Measurements from ENCODE around the gene HOXD11. TPM values are rescaled to one million over a fixed set of nuclear protein-coding genes. Genes with fewer than 3 reads are reported as not detected.

HOXD11 gene
- total RNA-seq, 1 donor from 2014 or later: 1.1 TPM

DNA sequence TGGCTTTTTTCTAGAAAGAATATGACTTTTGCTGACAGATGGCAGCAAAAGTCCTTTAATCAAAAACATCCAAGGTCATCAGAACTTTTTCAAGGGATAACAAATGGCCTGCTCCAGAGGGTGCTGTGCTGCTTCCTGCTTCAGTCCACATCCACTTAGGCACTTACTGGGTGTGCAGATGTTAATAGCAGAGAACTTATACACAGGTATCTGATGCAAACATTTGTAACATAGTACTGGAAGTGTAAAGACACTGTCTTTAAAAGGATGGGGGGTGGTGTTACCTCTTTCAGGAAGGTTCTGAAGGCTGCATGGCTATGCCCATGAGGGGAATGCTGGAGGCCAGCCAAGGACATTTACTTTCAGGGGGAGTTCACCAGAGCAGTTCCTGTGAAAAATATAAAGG lies 28.0 kb downstream of the HOXD11 start:
- Mint-ChIP-seq H3K9me3 (peaks cover 3% of the 10 kb centered on the region), H3K27me3 (peaks cover 93% of the 10 kb centered on the region), H3K27ac (peak overlapping the region; percentile 78), H3K4me1 (ENCODE audit: unreplicated experiment) (peaks cover 25% of the 10 kb centered on the region), H3K4me3 (peak overlapping the region; percentile 90), H3K36me3 (peaks cover 3% of the 10 kb centered on the region)
- TF ChIP-seq, protein P1, sequence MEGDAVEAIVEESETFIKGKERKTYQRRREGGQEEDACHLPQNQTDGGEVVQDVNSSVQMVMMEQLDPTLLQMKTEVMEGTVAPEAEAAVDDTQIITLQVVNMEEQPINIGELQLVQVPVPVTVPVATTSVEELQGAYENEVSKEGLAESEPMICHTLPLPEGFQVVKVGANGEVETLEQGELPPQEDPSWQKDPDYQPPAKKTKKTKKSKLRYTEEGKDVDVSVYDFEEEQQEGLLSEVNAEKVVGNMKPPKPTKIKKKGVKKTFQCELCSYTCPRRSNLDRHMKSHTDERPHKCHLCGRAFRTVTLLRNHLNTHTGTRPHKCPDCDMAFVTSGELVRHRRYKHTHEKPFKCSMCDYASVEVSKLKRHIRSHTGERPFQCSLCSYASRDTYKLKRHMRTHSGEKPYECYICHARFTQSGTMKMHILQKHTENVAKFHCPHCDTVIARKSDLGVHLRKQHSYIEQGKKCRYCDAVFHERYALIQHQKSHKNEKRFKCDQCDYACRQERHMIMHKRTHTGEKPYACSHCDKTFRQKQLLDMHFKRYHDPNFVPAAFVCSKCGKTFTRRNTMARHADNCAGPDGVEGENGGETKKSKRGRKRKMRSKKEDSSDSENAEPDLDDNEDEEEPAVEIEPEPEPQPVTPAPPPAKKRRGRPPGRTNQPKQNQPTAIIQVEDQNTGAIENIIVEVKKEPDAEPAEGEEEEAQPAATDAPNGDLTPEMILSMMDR (conservative IDR thresholded peaks at IDR 0.05): no peak
- no peak for DNase-seq (ENCODE audit: extremely low spot score, unreplicated experiment)

DNA sequence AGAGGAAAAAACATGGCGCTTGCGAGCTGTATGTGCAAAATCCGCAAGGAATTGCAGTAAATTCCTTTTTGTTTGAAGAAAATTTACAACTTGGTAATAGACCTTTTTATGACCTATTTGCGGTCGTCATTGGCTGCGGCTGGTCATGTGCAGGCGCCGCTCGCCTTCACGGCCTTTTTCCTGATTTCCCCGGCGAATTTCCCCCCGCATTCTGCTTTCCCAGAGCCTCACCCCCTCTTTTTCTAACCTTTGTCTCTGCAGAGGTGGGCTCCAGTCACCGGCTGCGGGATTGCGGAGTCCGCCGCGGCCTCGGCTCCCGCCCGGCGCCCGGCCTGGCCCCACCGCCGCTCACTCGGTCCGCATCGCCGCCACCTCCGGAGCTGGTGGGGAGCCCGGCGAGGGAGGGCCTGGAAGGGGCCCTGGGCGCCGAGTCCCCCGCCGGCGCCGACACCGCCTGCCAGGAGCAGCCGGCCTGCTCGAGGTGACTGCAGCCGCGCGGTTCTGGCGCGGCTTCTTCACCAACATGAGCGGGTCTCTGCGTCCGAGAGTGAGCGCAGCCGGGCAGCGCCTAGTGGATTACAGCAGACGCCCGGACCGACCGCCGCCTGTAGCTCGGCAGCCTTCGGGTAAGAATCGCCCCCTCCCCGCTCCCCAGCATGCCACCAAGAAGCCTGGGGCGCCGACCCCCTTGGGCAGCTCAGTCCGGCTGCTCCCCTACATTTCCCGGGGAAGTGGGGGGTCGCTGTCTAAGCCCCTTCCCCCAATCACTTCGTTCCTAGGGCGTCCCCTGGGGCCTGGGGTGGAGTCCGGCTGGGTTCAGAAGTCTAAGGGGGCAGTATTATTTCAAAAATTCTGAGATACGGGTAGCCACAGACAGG lies 29.5 kb downstream of the HOXD11 start:
- Mint-ChIP-seq H3K9me3 (peaks cover 3% of the 10 kb centered on the region), H3K27me3 (peaks cover 96% of the 10 kb centered on the region), H3K36me3 (peaks cover 3% of the 10 kb centered on the region), H3K4me1 (ENCODE audit: unreplicated experiment) (peaks cover 20% of the 10 kb centered on the region), H3K27ac (peak overlapping the region; percentile 78), H3K4me3 (peak overlapping the region; percentile 90)
- TF ChIP-seq, protein P1 (conservative IDR thresholded peaks at IDR 0.05): peak; percentile 22
- DNase-seq (ENCODE audit: extremely low spot score, unreplicated experiment): no peak

DNA sequence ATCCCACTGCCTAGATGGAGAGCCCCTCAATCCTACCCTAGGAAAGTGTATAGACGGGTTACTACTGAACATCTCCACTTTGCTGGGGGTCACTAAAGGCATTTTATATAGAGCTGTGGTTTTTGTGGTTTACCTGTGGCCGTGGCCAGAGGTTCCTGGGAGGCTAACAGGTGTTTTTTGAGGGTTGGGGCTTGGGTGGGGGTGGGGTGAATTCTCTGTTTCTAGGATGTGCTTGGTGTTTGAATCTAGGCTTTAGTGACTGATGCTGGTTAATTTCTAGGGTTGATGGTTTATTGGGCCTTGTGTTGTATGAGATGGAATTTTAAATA lies 30.1 kb downstream of the HOXD11 start:
- H3K4me3 Mint-ChIP-seq: peak overlapping the region; percentile 81
- no peak for DNase-seq (ENCODE audit: extremely low spot score, unreplicated experiment)
- H3K27me3 Mint-ChIP-seq: peaks cover 96% of the 10 kb centered on the region
- peaks cover 17% of the 10 kb centered on the region for H3K4me1 Mint-ChIP-seq (ENCODE audit: unreplicated experiment)
- H3K27ac Mint-ChIP-seq: no peak overlapping the region
- peaks cover 3% of the 10 kb centered on the region for H3K36me3 Mint-ChIP-seq
- TF ChIP-seq, protein P1 (conservative IDR thresholded peaks at IDR 0.05): no peak
- peaks cover 3% of the 10 kb centered on the region for H3K9me3 Mint-ChIP-seq

DNA sequence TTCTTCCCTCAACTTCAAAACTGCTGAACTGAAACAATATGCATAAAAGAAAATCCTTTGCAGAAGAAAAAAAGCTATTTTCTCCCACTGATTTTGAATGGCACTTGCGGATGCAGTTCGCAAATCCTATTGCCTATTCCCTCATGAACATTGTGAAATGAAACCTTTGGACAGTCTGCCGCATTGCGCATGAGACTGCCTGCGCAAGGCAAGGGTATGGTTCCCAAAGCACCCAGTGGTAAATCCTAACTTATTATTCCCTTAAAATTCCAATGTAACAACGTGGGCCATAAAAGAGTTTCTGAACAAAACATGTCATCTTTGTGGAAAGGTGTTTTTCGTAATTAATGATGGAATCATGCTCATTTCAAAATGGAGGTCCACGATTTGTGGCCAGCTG lies 30.8 kb downstream of the HOXD11 start:
- Mint-ChIP-seq H3K4me3 (peak overlapping the region; percentile 81), H3K4me1 (ENCODE audit: unreplicated experiment) (peaks cover 12% of the 10 kb centered on the region)

DNA sequence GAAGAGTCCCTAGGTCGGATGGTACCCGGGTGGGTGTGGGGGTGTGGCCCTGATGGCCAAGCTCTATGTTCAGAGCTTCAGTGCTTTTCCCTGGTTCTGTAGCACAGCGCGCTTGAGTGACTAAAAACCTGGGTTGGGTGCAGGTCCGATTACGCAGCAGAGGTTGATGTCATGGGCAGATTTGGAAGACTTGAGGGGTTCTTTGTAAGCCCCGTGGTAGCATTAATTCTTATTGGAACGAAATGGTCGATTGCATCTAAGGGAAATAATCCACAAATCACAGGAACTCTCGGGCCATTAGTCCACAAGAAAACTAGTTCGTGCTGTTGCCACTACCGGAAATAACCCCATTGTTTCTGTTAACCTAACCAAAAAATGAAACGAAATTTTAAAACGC lies 31.4 kb downstream of the HOXD11 start:
- H3K4me3 Mint-ChIP-seq: peak overlapping the region; percentile 81
- H3K4me1 Mint-ChIP-seq (ENCODE audit: unreplicated experiment): peaks cover 11% of the 10 kb centered on the region
- peaks cover 3% of the 10 kb centered on the region for H3K9me3 Mint-ChIP-seq
- DNase-seq (ENCODE audit: extremely low spot score, unreplicated experiment): no peak
- no peak overlapping the region for H3K27ac Mint-ChIP-seq
- TF ChIP-seq, protein P1 (conservative IDR thresholded peaks at IDR 0.05): no peak
- H3K36me3 Mint-ChIP-seq: peaks cover 3% of the 10 kb centered on the region
- H3K27me3 Mint-ChIP-seq: peaks cover 96% of the 10 kb centered on the region

More for the DNA sequence above, 30.8 kb downstream of the HOXD11 start:
- Mint-ChIP-seq H3K27me3 (peaks cover 96% of the 10 kb centered on the region), H3K9me3 (peaks cover 3% of the 10 kb centered on the region), H3K27ac (no peak overlapping the region), H3K36me3 (peaks cover 3% of the 10 kb centered on the region)
- DNase-seq (ENCODE audit: extremely low spot score, unreplicated experiment): no peak
- TF ChIP-seq, protein P1 (conservative IDR thresholded peaks at IDR 0.05): no peak
